ENCODE measurements around the gene CCL15.

Gene CCL15

GRCh38 chr17:35988164-35988563, 13.2 kb downstream of the CCL15 start:
- no peak for DNase-seq

- no peak for DNase-seq
Measured at GRCh38 chr17:35986643-35987042, 14.7 kb downstream of the CCL15 start, which contains the start of gene CCL14. Gene CCL14, minus strand, starts transcription at chr17:35986729. Its CDS starts 80 bp downstream, at chr17:35986649.

GRCh38 chr17:35984140-35984539, 17.2 kb downstream of the CCL15 start:
- no peak for DNase-seq

GRCh38 chr17:35982409-35983191, 18.8 kb downstream of the CCL15 start:
- no peak for DNase-seq

- no peak for DNase-seq
Measured at GRCh38 chr17:35981908-35982330, 19.4 kb downstream of the CCL15 start.

GRCh38 chr17:35981246-35981645, 20.1 kb downstream of the CCL15 start, which contains the start of gene CCL16:
Gene CCL16, minus strand, starts transcription at chr17:35981497. Its CDS starts 77 bp downstream, at chr17:35981420.
- no peak for DNase-seq

- DNase-seq, result no peak
Measured at GRCh38 chr17:35978346-35978745, 23.0 kb downstream of the CCL15 start.

GRCh38 chr17:35977509-35977908, 23.8 kb downstream of the CCL15 start:
- no peak for DNase-seq

- DNase-seq, result no peak
Measured at GRCh38 chr17:35973333-35974260, 27.8 kb downstream of the CCL15 start.

GRCh38 chr17:35972945-35973332, 28.4 kb downstream of the CCL15 start:
- no peak for DNase-seq

- no peak for DNase-seq
Measured at GRCh38 chr17:35972535-35972934, 28.8 kb downstream of the CCL15 start.

GRCh38 chr17:35972066-35972465, 29.3 kb downstream of the CCL15 start:
- DNase-seq, result no peak

- DNase-seq, result peak; percentile 72 to 77
Measured at GRCh38 chr17:35969558-35970380, 31.6 kb downstream of the CCL15 start.

- DNase-seq, result no peak
Measured at GRCh38 chr17:35968520-35969054, 32.8 kb downstream of the CCL15 start.

- no peak for DNase-seq
Measured at GRCh38 chr17:35965272-35965671, 36.1 kb downstream of the CCL15 start.

- no peak for DNase-seq
Measured at GRCh38 chr17:35963663-35964062, 37.7 kb downstream of the CCL15 start.

- DNase-seq, result no peak
Measured at GRCh38 chr17:35953720-35954119, 47.6 kb downstream of the CCL15 start.

GRCh38 chr17:35949401-35949800, 52.0 kb downstream of the CCL15 start:
- no peak for DNase-seq

- DNase-seq, result no peak
Measured at GRCh38 chr17:35948092-35948491, 53.3 kb downstream of the CCL15 start.

All from stimulated activated CD4-positive, alpha-beta T cell treated with anti-CD3 and anti-CD28 coated beads, Interleukin-2, amount 100 ng/mL, for 48 hours (primary cell).